Rectal smooth muscle tissue (tissue), 1 donor: Measurements from ENCODE around the gene PLA2G2D.

ENCODE experiments used
- H3K27ac ChIP-seq: one replicate; pipeline ENCODE4 v1.7.0; 2013; ENCODE audit warnings: low read depth, low read length, inconsistent platforms
- H3K27me3 ChIP-seq: one replicate; pipeline ENCODE4 v1.7.0; 2013; ENCODE audit warnings: low read length; ENCODE audit not compliant: control insufficient read depth, insufficient read depth
- H3K36me3 ChIP-seq: one replicate; pipeline ENCODE4 v1.7.0; 2013; ENCODE audit warnings: low read length; ENCODE audit not compliant: control insufficient read depth, insufficient read depth
- H3K4me1 ChIP-seq: one replicate; pipeline ENCODE4 v1.7.0; 2013; ENCODE audit warnings: low read length; ENCODE audit not compliant: control insufficient read depth, insufficient read depth
- H3K4me3 ChIP-seq: one replicate; pipeline ENCODE4 v1.7.0; 2013; ENCODE audit warnings: low read length
- H3K9ac ChIP-seq: one replicate; pipeline ENCODE4 v1.7.0; 2013; ENCODE audit warnings: low read length

PLA2G2D gene

GRCh38 chr1:20120796-20121195, 1.5 kb upstream of the PLA2G2D start:
- Histone ChIP-seq H3K27ac (no peak overlapping the region), H3K27me3 (no peaks in the 10 kb centered on the region), H3K9ac (no peak overlapping the region), H3K4me1 (peaks cover 9% of the 10 kb centered on the region), H3K4me3 (no peak overlapping the region), H3K36me3 (no peaks in the 10 kb centered on the region)

GRCh38 chr1:20117236-20117635, 2.1 kb downstream of the PLA2G2D start:
- no peaks in the 10 kb centered on the region for H3K4me1 ChIP-seq
- H3K27me3 ChIP-seq = no peaks in the 10 kb centered on the region
- H3K27ac ChIP-seq = no peak overlapping the region
- no peak overlapping the region for H3K9ac ChIP-seq
- no peak overlapping the region for H3K4me3 ChIP-seq
- no peaks in the 10 kb centered on the region for H3K36me3 ChIP-seq

- H3K36me3 ChIP-seq = no peaks in the 10 kb centered on the region
- H3K4me3 ChIP-seq = no peak overlapping the region
- H3K27me3 ChIP-seq = no peaks in the 10 kb centered on the region
- H3K4me1 ChIP-seq = no peaks in the 10 kb centered on the region
- H3K27ac ChIP-seq = no peak overlapping the region
- no peak overlapping the region for H3K9ac ChIP-seq
Observed at GRCh38 chr1:20115916-20116315, 3.4 kb downstream of the PLA2G2D start.

- H3K27ac ChIP-seq = no peak overlapping the region
- no peaks in the 10 kb centered on the region for H3K36me3 ChIP-seq
- H3K4me1 ChIP-seq = no peaks in the 10 kb centered on the region
- H3K27me3 ChIP-seq = no peaks in the 10 kb centered on the region
- H3K4me3 ChIP-seq = no peak overlapping the region
- H3K9ac ChIP-seq = no peak overlapping the region
Observed at GRCh38 chr1:20115479-20115878, 3.9 kb downstream of the PLA2G2D start.

- Histone ChIP-seq H3K27me3 (no peaks in the 10 kb centered on the region), H3K4me1 (no peaks in the 10 kb centered on the region)
Observed at GRCh38 chr1:20114021-20114648, 5.2 kb downstream of the PLA2G2D start.

GRCh38 chr1:20112279-20113000, 6.9 kb downstream of the PLA2G2D start:
- no peak overlapping the region for H3K9ac ChIP-seq
- H3K27ac ChIP-seq = no peak overlapping the region
- no peaks in the 10 kb centered on the region for H3K27me3 ChIP-seq
- H3K4me3 ChIP-seq = no peak overlapping the region
- H3K36me3 ChIP-seq = no peaks in the 10 kb centered on the region
- no peaks in the 10 kb centered on the region for H3K4me1 ChIP-seq

More at GRCh38 chr1:20114021-20114648, 5.2 kb downstream of the PLA2G2D start:
- Histone ChIP-seq H3K36me3 (no peaks in the 10 kb centered on the region), H3K27ac (no peak overlapping the region), H3K4me3 (no peak overlapping the region), H3K9ac (no peak overlapping the region)

- Histone ChIP-seq H3K27me3 (no peaks in the 10 kb centered on the region), H3K4me3 (no peak overlapping the region), H3K4me1 (no peaks in the 10 kb centered on the region), H3K27ac (no peak overlapping the region), H3K36me3 (no peaks in the 10 kb centered on the region), H3K9ac (no peak overlapping the region)
Observed at GRCh38 chr1:20111452-20111851, 7.9 kb downstream of the PLA2G2D start.

- Histone ChIP-seq H3K4me3 (no peak overlapping the region), H3K9ac (no peak overlapping the region), H3K4me1 (no peaks in the 10 kb centered on the region), H3K27me3 (no peaks in the 10 kb centered on the region), H3K27ac (peak overlapping the region; percentile 61), H3K36me3 (no peaks in the 10 kb centered on the region)
Observed at GRCh38 chr1:20110679-20111078, 8.7 kb downstream of the PLA2G2D start.

- Histone ChIP-seq H3K36me3 (no peaks in the 10 kb centered on the region), H3K27ac (no peak overlapping the region), H3K4me3 (no peak overlapping the region), H3K9ac (no peak overlapping the region), H3K27me3 (no peaks in the 10 kb centered on the region), H3K4me1 (no peaks in the 10 kb centered on the region)
Observed at GRCh38 chr1:20109223-20109856, 10.0 kb downstream of the PLA2G2D start.

GRCh38 chr1:20108366-20109123, 10.8 kb downstream of the PLA2G2D start:
- Histone ChIP-seq H3K27ac (no peak overlapping the region), H3K27me3 (no peaks in the 10 kb centered on the region), H3K4me1 (no peaks in the 10 kb centered on the region), H3K36me3 (no peaks in the 10 kb centered on the region), H3K4me3 (no peak overlapping the region), H3K9ac (no peak overlapping the region)

- Histone ChIP-seq H3K36me3 (no peaks in the 10 kb centered on the region), H3K9ac (no peak overlapping the region), H3K27ac (no peak overlapping the region), H3K4me1 (no peaks in the 10 kb centered on the region), H3K27me3 (no peaks in the 10 kb centered on the region), H3K4me3 (no peak overlapping the region)
Observed at GRCh38 chr1:20107796-20108195, 11.5 kb downstream of the PLA2G2D start.

GRCh38 chr1:20107351-20107750, 12.0 kb downstream of the PLA2G2D start:
- no peaks in the 10 kb centered on the region for H3K36me3 ChIP-seq
- no peak overlapping the region for H3K9ac ChIP-seq
- H3K27ac ChIP-seq = no peak overlapping the region
- no peaks in the 10 kb centered on the region for H3K27me3 ChIP-seq
- no peaks in the 10 kb centered on the region for H3K4me1 ChIP-seq
- H3K4me3 ChIP-seq = no peak overlapping the region
